Left ventricle myocardium superior (tissue), 1 donor: ENCODE results near the gene PPP2R3A. TPM values are rescaled to one million over a fixed set of nuclear protein-coding genes. Genes with fewer than 3 reads are reported as not detected.
A peak's percentile ranks its signal among the peaks of the same experiment; 100 is the strongest.

Experiments
- ATAC-seq: fragments of 200-7000 bp; cut with Tn5 transposase; one replicate; pipeline ENCODE4 v1.9.1; 2020; ENCODE audit warnings: mild to moderate bottlenecking, moderate library complexity
- DNase-seq: peaks from one replicate; pipeline ENCODE4 v3.0.0-alpha.2; 2020
- intact Hi-C: fragments of 100-400 bp; cut with micrococcal nuclease; formaldehyde crosslinking; loops from one replicate; pipeline ENCODE4 v1.11.0; 2022
- total RNA-seq: library from RNA; stranded (reverse); fragmentation: NEBNext Ultra II Directional; extraction: Animal tissue kit (Norgen Biotek cat#: 25700); gene quantifications from one replicate; pipeline ENCODE4 v1.2.1, GENCODE V29; 2021
- donor health status: DM: no; HTN: yes; CAD: no; lungs with severe emphysema.

The PPP2R3A gene
- total RNA-seq, 1 donor from 2014 or later = 105 TPM

DNA sequence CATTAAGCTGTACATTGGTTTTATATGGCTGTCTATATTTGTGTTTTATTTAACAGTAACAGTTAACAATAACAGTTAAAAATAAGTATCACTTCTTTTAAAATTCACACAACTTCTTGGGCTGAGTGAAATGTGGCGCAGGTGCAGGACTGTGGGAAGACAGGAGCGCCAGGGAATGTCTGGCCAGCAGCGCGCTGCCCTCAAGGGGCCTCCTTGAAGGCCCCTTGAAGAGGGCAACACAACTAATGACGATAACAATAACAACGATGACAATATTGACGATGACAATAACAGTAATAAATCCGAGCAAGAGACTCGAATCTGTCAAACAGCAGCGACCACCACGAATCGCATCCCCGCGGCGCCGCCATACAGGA is 411 bp upstream of the PPP2R3A start:
- ATAC-seq (peak; percentile 41), DNase-seq (no peak)
- intact Hi-C loops = loop anchor here (5.0 kb wide), 1 partner anchor 52 kb away; no protein-coding TSS in a partner anchor

DNA sequence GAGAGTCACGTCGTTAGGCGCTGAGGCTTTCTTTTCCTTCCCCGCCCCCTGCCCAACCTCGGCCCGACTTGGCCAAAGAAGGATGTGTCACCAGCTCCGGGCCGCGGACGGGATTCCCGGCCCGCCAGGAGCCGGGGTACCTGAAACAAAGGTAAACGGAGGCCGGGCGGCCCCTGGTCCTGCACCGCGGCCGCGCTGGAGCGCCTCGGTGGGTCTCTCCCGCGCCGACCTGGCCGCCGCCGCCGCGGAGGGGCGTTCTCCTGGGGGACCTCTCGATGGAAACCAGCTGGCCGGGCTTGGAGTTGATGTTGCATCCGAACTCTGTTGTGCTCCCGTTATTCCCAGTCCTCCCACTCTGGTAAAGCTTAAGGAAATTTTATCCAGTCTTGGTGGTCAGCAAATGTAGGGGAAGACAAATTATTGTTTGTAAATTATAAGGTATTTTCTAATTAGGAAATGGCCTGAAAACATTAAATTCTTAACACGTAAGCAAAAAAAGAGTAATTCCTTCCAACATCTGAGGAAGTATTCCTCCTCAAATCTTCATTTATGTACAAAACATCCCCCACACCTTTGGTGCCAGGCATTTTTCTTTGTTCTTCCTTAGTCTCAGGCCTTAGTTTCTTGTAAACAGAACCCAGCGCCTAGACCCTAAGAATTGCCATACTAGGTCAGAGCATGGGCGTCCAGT is 888 bp downstream of the PPP2R3A start:
- peak; percentile 29 for ATAC-seq
- no peak for DNase-seq
- intact Hi-C loops = loop anchor here (5.0 kb wide), 1 partner anchor 51 kb away; no protein-coding TSS in a partner anchor

- DNase-seq (no peak), ATAC-seq (no peak)
- intact Hi-C loops = loop anchor here (5.0 kb wide), 1 partner anchor 50 kb away; no protein-coding TSS in a partner anchor
Observed at GRCh38 chr3:135966962-135967274, 1.4 kb downstream of the PPP2R3A start.

- intact Hi-C loops = loop anchor here (5.0 kb wide), 1 partner anchor 49 kb away; no protein-coding TSS in a partner anchor
Observed at GRCh38 chr3:135967867-135968266, 2.3 kb downstream of the PPP2R3A start.

DNA sequence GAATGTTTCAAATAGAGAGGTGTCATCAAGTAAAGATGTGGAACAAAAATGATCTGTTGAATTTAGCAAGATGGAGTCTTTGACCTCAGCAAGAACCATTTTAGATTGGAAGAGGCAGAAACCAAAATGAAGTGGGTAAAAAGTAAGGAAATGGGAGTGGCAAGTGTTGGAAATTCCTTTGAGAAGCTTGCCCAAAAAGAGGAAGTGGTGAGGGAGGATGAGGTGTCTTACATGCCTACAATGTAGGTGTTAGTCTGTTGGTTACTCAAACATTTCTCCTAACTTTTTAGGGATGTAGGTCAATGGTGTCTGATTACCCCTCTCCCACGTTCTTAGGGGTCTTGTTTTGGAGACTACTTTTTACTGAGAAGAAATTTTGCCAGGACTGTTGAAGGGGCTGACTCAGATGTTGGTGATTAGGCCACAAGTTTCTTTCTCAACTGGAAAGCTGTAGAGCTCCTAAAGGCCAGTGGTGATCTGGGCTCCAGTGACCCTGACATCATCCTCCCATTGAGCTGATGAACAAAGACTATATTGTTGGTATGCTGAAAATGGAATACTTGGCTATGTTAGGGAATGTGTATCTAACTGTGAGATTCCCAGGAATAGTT is 5.1 kb downstream of the PPP2R3A start:
- intact Hi-C loops = no loop called here
- ATAC-seq (no peak), DNase-seq (no peak)

More at GRCh38 chr3:135967867-135968266, 2.3 kb downstream of the PPP2R3A start:
- ATAC-seq (no peak), DNase-seq (no peak)

- DNase-seq (no peak), ATAC-seq (peak; percentile 34)
- intact Hi-C loops = no loop called here
Observed at GRCh38 chr3:135973841-135974240, 8.3 kb downstream of the PPP2R3A start.

DNA sequence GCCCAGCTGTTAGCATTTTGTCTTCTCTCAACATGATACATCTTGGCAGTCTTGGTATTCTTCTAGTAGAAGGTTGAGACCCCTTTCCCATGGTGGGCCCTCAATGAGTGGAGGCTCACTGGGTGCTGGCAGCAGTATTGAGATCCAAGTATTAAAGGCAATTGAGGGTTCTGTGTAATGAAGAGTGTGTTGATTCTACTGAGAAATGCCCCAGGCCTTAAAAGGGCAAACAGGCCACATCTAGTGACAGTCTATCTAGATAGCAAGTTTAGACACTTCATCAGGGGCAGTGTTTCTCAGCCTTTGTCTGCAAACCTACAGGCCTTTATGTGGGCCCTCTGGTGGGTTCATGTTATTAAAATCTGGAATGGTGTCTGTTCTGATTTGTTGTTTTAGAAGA is 9.5 kb downstream of the PPP2R3A start:
- no peak for ATAC-seq
- intact Hi-C loops = no loop called here
- DNase-seq = no peak

DNA sequence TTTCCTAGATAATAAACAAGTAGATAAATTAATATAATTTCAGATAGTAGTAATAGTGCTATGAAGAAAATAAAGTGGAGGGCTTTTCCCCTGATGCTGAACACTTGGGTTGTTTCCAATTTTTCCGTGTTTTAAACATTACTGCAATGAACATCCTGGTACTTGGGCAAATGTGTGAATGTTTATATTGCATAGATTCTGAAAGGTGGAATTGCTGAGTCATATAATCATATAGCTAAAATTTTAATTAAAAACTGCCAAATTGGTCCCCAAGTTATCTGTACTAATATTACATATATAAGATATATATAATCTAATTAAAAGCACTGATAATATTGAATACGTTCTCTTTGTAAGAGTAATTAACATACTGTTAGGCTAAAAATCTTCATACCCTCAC is 10.0 kb downstream of the PPP2R3A start:
- DNase-seq = no peak
- intact Hi-C loops = no loop called here
- ATAC-seq = no peak

DNA sequence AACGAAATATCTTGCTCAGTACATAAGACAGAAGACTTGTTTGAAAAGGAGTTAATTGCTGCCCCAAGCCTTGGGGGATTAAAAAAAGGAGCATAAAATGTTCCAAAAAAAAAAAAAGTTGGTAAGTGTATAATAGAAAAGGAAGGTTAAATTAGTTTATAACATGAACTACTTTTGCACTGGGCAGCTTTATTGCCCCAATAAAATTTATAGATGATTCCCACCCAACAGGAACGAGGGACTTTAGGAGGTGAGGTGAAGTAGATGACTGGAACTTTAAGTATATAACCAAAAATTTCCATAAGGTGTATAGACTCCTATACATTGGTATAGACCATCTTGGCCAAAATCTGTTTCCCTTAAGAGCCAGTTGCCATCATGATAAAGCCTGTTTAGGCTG is 14.8 kb downstream of the PPP2R3A start:
- ATAC-seq (no peak), DNase-seq (no peak)
- intact Hi-C loops = no loop called here

DNA sequence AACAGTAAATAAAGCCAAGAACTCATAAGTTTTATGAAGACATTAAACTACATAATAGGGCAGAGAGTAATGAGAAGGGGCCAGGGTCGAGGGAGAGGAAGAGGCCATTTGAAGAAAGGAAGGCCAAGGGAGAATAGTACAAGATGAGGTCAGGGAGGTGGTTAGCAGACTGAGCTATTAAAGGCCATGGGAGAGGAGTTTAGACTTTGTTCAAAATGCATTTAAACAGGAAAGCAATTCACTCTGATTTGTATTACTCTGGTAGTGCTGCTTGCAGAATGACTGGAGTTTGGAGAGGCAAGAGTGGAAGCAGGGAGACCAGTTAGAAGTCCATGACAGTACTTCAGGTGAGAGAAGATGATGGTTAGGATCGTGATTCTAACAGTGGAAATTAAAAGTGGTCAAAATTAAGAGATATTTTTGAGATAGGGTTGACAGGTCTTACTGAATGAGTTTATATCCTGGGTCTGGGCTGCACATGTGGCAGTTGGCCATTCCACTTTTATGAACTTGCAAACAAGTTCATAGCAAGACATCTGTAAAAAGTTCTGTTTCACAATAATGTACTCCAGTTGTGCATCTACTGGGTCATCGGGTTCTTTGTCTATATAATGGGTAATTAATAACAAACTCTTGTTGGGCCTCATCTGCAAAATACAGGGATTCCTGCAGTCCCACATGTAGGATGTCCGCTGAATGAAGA is 16.3 kb downstream of the PPP2R3A start:
- intact Hi-C loops = no loop called here

DNA sequence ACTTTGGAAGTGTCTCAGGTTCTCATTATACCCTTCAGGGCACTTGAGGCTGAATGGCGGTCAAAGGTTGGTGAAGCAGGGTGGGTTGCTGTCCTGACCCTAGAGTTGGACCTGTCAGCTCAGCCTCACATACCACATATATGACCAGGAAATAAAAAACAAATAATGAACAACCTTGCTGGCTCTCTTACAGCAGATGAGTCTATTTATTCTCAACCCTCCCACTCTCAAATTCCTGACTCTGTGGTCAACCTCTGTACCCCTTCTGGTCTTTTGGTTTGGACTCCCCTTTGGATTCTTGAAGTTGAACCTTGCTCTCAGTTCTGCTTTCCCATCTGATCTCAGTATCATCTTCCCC is 16.9 kb downstream of the PPP2R3A start:
- ATAC-seq = no peak

More for the DNA sequence above, 16.3 kb downstream of the PPP2R3A start:
- ATAC-seq (no peak), DNase-seq (no peak)

GRCh38 chr3:135982922-135983581 is 17.5 kb downstream of the PPP2R3A start:
- no peak for DNase-seq
- intact Hi-C loops = no loop called here
- ATAC-seq = no peak

More for the DNA sequence above, 16.9 kb downstream of the PPP2R3A start:
- no peak for DNase-seq
- intact Hi-C loops = no loop called here

DNA sequence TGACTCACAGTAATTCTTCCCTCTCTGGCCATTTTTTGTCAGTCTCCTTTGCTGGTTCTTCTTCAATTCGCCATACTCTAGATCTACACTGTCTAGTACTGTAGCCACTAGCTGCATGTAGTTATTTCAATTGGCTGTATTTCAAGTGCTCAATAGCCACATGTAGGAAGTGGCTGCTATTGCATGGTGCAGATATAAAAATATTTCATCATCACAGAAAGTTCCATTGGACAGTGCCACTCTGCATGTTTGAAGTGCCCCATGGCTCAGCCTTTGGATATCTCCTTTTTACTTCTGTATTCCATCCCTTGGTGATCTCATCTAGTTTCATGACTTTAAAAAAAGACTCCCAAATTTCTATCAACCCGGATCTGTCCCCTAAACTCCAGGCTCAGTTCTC is 22.1 kb downstream of the PPP2R3A start:
- ATAC-seq = peak; percentile 61
- DNase-seq = no peak
- intact Hi-C loops = no loop called here

GRCh38 chr3:135989242-135989641 is 23.7 kb downstream of the PPP2R3A start:
- ATAC-seq (no peak), DNase-seq (no peak)
- intact Hi-C loops = no loop called here

GRCh38 chr3:135990903-135991302 is 25.4 kb downstream of the PPP2R3A start:
- ATAC-seq (peak; percentile 68), DNase-seq (no peak)
- intact Hi-C loops = no loop called here

- intact Hi-C loops = no loop called here
- DNase-seq = no peak
- ATAC-seq = no peak
Observed at GRCh38 chr3:135991621-135992020, 26.1 kb downstream of the PPP2R3A start.

DNA sequence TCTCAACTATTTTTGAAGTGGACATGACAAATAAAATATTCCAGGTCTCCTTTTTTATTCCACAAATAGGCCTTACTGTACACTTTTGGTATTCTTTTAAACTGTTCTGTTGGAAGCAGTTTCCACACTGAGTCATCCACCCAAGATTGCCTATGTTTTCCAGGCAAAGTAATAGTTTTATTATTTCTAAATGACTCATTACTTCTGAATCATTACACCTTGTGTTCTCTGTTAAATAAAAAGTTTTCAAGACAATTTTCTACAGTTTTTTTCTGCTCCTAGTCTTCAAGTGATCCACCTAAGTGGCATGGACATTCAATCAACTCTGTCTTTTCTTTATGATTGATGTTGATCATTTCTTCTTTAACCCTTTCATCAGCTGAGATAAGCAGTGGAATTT is 26.5 kb downstream of the PPP2R3A start:
- no peak for ATAC-seq
- DNase-seq = no peak
- intact Hi-C loops = no loop called here

DNA sequence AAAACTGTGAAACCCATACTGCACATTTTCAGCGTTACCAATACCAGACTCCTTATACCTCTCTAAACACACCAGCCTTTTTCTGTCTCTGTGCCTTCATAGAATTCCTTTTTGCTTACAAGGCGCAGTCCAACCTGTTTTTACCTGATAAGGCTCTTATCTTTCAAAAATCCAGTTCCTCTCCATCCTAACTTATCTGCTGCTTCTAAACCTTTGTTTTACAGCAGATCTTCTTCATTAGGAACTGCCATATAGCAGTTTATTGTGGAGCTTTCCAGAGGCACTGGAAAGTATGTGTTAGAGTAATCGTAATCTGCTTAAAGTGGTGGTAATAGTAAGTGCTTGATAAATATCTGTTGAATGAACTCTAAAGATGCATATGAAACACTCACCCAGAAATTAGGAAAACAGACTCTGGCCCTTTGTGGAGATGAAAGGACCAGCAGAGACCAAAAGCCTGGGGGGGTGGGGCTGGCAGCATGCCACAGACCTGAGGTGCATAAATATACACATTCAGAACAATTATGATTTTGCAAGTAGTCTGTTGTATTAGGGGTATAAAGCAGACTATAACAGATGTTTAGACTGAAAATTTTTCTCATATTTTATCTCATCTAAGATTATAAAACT is 29.3 kb downstream of the PPP2R3A start:
- ATAC-seq (no peak), DNase-seq (no peak)
- intact Hi-C loops = no loop called here

DNA sequence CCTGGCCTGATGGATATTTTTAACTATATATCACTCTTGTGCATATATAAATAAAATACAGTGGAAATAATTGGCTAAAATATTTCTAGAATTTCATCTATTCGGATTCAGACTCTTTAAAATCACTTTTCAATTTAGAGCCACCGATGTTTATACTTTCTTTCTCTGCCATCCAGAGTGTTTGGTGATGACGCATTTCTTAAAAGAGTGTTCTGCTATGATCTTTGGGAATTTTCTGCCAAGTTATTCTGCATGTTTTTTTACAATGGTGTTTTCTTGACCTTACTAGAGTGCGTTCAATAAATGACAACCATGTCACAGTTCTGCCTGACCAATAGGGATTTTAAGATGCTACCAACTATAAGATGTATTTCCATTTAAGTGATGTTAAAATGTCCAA is 30.2 kb downstream of the PPP2R3A start:
- intact Hi-C loops = no loop called here
- ATAC-seq (no peak), DNase-seq (no peak)
